SK-N-SH treated with all-trans-retinoic acid at 6 μM for 48 hours (cell line): ENCODE results near the gene LMNB1.
"Not testable (repeated sequence)": the region's sequence is repeated elsewhere in the genome, so short reads cannot be mapped to it uniquely, and the experiment has no call there.

Experiments
- ATAC-seq: fragments of 200-7000 bp; cut with Tn5 transposase; 3 replicates; pipeline ENCODE4 v1.9.1; 2020; ENCODE audit warnings: mild to moderate bottlenecking, moderate library complexity
- BACH2 ChIP-seq: fragments of 250-450 bp; sonication (Bioruptor Pico); IDR thresholded peaks from 2 replicates; pipeline ENCODE4 v1.9.0; 2021; ENCODE audit warnings: mild to moderate bottlenecking, borderline replicate concordance
- CREB5 ChIP-seq: fragments of 250-450 bp; sonication (Bioruptor Pico); IDR thresholded peaks from 2 replicates; pipeline ENCODE4 v1.5.1; 2020; ENCODE audit warnings: low read depth, mild to moderate bottlenecking, moderate library complexity
- CSDC2 ChIP-seq: fragments of 250-450 bp; sonication (Bioruptor Pico); IDR thresholded peaks from 2 replicates; pipeline ENCODE4 v1.5.0; 2020; ENCODE audit warnings: mild to moderate bottlenecking, moderate library complexity
- CSRNP3 ChIP-seq: fragments of 250-450 bp; sonication (Bioruptor Pico); IDR thresholded peaks from 2 replicates; pipeline ENCODE4 v1.5.1; 2021; ENCODE audit warnings: mild to moderate bottlenecking, moderate library complexity
- GLIS3 ChIP-seq: fragments of 250-450 bp; sonication (Bioruptor Pico); IDR thresholded peaks from 2 replicates; pipeline ENCODE4 v1.5.0; 2020; ENCODE audit warnings: mild to moderate bottlenecking, moderate library complexity
- ISL1 ChIP-seq: fragments of 250-450 bp; sonication (Bioruptor Pico); IDR thresholded peaks from 2 replicates; pipeline ENCODE4 v2.1.2; 2022; ENCODE audit warnings: mild to moderate bottlenecking, moderate library complexity
- OSR1 ChIP-seq: fragments of 250-450 bp; sonication (Bioruptor Pico); IDR thresholded peaks from 2 replicates; pipeline ENCODE4 v1.8.0; 2022; ENCODE audit warnings: moderate library complexity, mild to moderate bottlenecking, inconsistent platforms
- PATZ1 ChIP-seq: fragments of 250-450 bp; sonication (Bioruptor Pico); IDR thresholded peaks from 2 replicates; pipeline ENCODE4 v1.8.0; 2020; ENCODE audit warnings: mild to moderate bottlenecking, moderate library complexity, borderline replicate concordance
- POU6F1 ChIP-seq: fragments of 250-450 bp; sonication (Bioruptor Pico); IDR thresholded peaks from 2 replicates; pipeline ENCODE4 v1.8.0; 2021; ENCODE audit warnings: low read depth, mild to moderate bottlenecking, moderate library complexity, borderline replicate concordance
- PPARA ChIP-seq: fragments of 250-450 bp; sonication (Bioruptor Pico); IDR thresholded peaks from 2 replicates; pipeline ENCODE4 v1.5.0; 2020; ENCODE audit warnings: mild to moderate bottlenecking, borderline replicate concordance
- RARB ChIP-seq: fragments of 250-450 bp; sonication (Bioruptor Pico); IDR thresholded peaks from 2 replicates; pipeline ENCODE4 v1.8.0; 2021; ENCODE audit warnings: mild to moderate bottlenecking, moderate library complexity
- SNAI2 ChIP-seq: fragments of 250-450 bp; sonication (Bioruptor Pico); IDR thresholded peaks from 2 replicates; pipeline ENCODE4 v1.5.0; 2020; ENCODE audit warnings: mild to moderate bottlenecking, moderate library complexity
- TCF4 ChIP-seq: fragments of 250-450 bp; sonication (Bioruptor Pico); IDR thresholded peaks from 2 replicates; pipeline ENCODE4 v1.8.0; 2021; ENCODE audit warnings: mild to moderate bottlenecking, moderate library complexity, borderline replicate concordance
- TOX ChIP-seq: fragments of 250-450 bp; sonication (Bioruptor Pico); IDR thresholded peaks from 2 replicates; pipeline ENCODE4 v1.8.0; 2021; ENCODE audit warnings: mild to moderate bottlenecking, moderate library complexity, borderline replicate concordance
- ZC3H10 ChIP-seq: fragments of 250-450 bp; sonication (Bioruptor Pico); IDR thresholded peaks from 2 replicates; pipeline ENCODE4 v1.5.1; 2021; ENCODE audit warnings: mild to moderate bottlenecking, moderate library complexity
- ZFP3 ChIP-seq: fragments of 250-450 bp; sonication (Bioruptor Pico); IDR thresholded peaks from 2 replicates; pipeline ENCODE4 v1.5.0; 2020; ENCODE audit warnings: mild to moderate bottlenecking, moderate library complexity
- ZNF565 ChIP-seq: fragments of 450-650 bp; formaldehyde crosslinking; conservative IDR thresholded peaks from 2 replicates; pipeline ENCODE4 v1.5.0; 2020; ENCODE audit warnings: low read depth, mild to moderate bottlenecking, moderate library complexity
- ZNF70 ChIP-seq: fragments of 450-650 bp; formaldehyde crosslinking; IDR thresholded peaks from 2 replicates; pipeline ENCODE4 v1.5.0; 2020; ENCODE audit warnings: mild to moderate bottlenecking, moderate library complexity
- ZNF8 ChIP-seq: fragments of 450-650 bp; formaldehyde crosslinking; IDR thresholded peaks from 2 replicates; pipeline ENCODE4 v1.5.0; 2020; ENCODE audit warnings: mild to moderate bottlenecking, moderate library complexity

The LMNB1 gene

GRCh38 chr5:126769703-126770102, 7.2 kb upstream of the LMNB1 start:
- no peak for ATAC-seq
- TF ChIP-seq POU6F1 (CRISPR knock-in tag) = no peak

- not testable (repeated sequence) for ATAC-seq
Observed at GRCh38 chr5:126773536-126773935, 3.4 kb upstream of the LMNB1 start.

GRCh38 chr5:126774595-126774994, 2.3 kb upstream of the LMNB1 start:
- ATAC-seq = not testable (repeated sequence)

- peak; percentile 11 for ATAC-seq
- no peak for TF ChIP-seq ZC3H10
- no peak for TF ChIP-seq ZFP3 (CRISPR knock-in tag)
- TF ChIP-seq ZNF8 (CRISPR knock-in tag) = no peak
- TF ChIP-seq TOX (CRISPR knock-in tag) = no peak
- TF ChIP-seq SNAI2 = no peak
- TF ChIP-seq GLIS3 (CRISPR knock-in tag) = no peak
- TF ChIP-seq TCF4 = no peak
- no peak for TF ChIP-seq PPARA
- no peak for TF ChIP-seq OSR1 (CRISPR knock-in tag)
- TF ChIP-seq CSDC2 = no peak
- TF ChIP-seq ISL1 (CRISPR knock-in tag) = no peak
- TF ChIP-seq ZNF565 (CRISPR knock-in tag) = no peak
- no peak for TF ChIP-seq PATZ1
- no peak for TF ChIP-seq POU6F1 (CRISPR knock-in tag)
- no peak for TF ChIP-seq BACH2 (CRISPR knock-in tag)
- TF ChIP-seq CSRNP3 (CRISPR knock-in tag) = no peak
- no peak for TF ChIP-seq RARB
Observed at GRCh38 chr5:126777257-126777974, 480 bp downstream of the LMNB1 start.

GRCh38 chr5:126777975-126778674, 1.2 kb downstream of the LMNB1 start:
- TF ChIP-seq RARB = no peak
- no peak for TF ChIP-seq ZNF8 (CRISPR knock-in tag)
- TF ChIP-seq PATZ1 = no peak
- TF ChIP-seq PPARA = no peak
- TF ChIP-seq ZFP3 (CRISPR knock-in tag) = no peak
- TF ChIP-seq ISL1 (CRISPR knock-in tag) = no peak
- TF ChIP-seq CSRNP3 (CRISPR knock-in tag) = no peak
- TF ChIP-seq SNAI2 = no peak
- TF ChIP-seq CREB5 (CRISPR knock-in tag) = no peak
- TF ChIP-seq TOX (CRISPR knock-in tag) = no peak
- TF ChIP-seq ZNF70 = no peak
- peak; percentile 81 for ATAC-seq
